Measurements from ENCODE around the gene ACTR3C.
"Not testable (repeated sequence)": the region's sequence is repeated elsewhere in the genome, so short reads cannot be mapped to it uniquely, and the experiment has no call there.

DNA sequence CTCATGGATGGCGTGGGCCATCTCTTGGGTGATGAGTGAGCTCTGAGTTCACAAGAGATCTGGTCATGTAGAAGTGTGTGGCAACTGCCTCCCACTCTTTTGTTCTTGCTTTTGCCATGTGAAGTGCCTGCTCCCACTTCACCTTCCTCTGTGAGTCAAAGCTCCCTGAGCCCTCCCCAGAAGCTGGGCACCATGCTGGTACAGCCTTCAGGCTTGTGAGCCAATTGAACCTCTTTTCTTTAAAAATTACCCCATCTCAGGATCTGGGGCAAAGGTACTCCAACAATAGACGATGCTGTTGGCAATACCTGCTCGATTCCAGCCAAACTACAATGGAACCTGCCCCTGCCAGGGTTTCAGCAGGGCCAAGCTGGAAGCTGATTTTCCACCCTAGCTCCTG is 75.6 kb downstream of the ACTR3C start:
- not testable (repeated sequence) for TF ChIP-seq POLR2A (IDR thresholded peaks at IDR 0.05); CTCF (IDR thresholded peaks at IDR 0.05 in 4 of 5, conservative IDR thresholded peaks at IDR 0.05 in 1 of 5)
